K562 (cell line): ENCODE data around the gene TICRR. TPM values are rescaled to one million over a fixed set of nuclear protein-coding genes. Genes with fewer than 3 reads are reported as not detected.

Experiments used
- ADNP ChIP-seq: fragments of 200-800 bp; sonication (Bioruptor generic); IDR thresholded peaks from 2 replicates; pipeline ENCODE4 v1.6.1; 2016; ENCODE audit warnings: missing genetic modification characterization, missing compliant biosample characterization
- FOS ChIP-seq: IDR thresholded peaks from 3 replicates; pipeline ENCODE4 v1.6.1; 2011; ENCODE audit not compliant: insufficient read length; ENCODE audit errors: extremely low read depth
- HMG20B ChIP-seq: fragments of 250-450 bp; sonication (Bioruptor Pico); IDR thresholded peaks from 2 replicates; pipeline ENCODE4 v1.5.0; 2021; ENCODE audit warnings: mild to moderate bottlenecking
- HMGN3 ChIP-seq: IDR thresholded peaks from 2 replicates; pipeline ENCODE4 v1.6.1; 2011; ENCODE audit warnings: borderline replicate concordance, low read depth, mild to moderate bottlenecking, mixed read lengths, low read length; ENCODE audit not compliant: insufficient read length; ENCODE audit errors: extremely low read depth
- HNRNPLL ChIP-seq: fragments of 200-400 bp; formaldehyde crosslinking; IDR thresholded peaks from 2 replicates; pipeline ENCODE4 v1.6.1; 2017; ENCODE audit warnings: low read length, low read depth, mild to moderate bottlenecking; ENCODE audit not compliant: poor library complexity, severe bottlenecking
- HNRNPUL1 ChIP-seq: fragments of 200-400 bp; formaldehyde crosslinking; IDR thresholded peaks from 2 replicates; pipeline ENCODE4 v1.6.1; 2017; ENCODE audit warnings: low read length
- HSF4 ChIP-seq: fragments of 250-450 bp; sonication (Bioruptor Pico); IDR thresholded peaks from 2 replicates; pipeline ENCODE4 v2.1.2; 2022; ENCODE audit warnings: mild to moderate bottlenecking, moderate library complexity, borderline replicate concordance
- MCM5 ChIP-seq: fragments of 450-650 bp; IDR thresholded peaks from 2 replicates; pipeline ENCODE4 v1.6.1; 2016; ENCODE audit warnings: low read depth
- MTA3 ChIP-seq: fragments of 450-650 bp; formaldehyde crosslinking; IDR thresholded peaks from 2 replicates; pipeline ENCODE4 v1.6.1; 2017; ENCODE audit warnings: mild to moderate bottlenecking, borderline replicate concordance
- NR1H2 ChIP-seq: sonication (generic); formaldehyde crosslinking; IDR thresholded peaks from 2 replicates; pipeline ENCODE4 v1.4.0; 2020; ENCODE audit warnings: mild to moderate bottlenecking, missing genetic modification reagents
- NR2F6 ChIP-seq: fragments of 450-650 bp; formaldehyde crosslinking; IDR thresholded peaks from 2 replicates; pipeline ENCODE4 v1.4.0; 2020; ENCODE audit warnings: mild to moderate bottlenecking
- PTBP1 ChIP-seq: fragments of 200-400 bp; formaldehyde crosslinking; IDR thresholded peaks from 2 replicates; pipeline ENCODE4 v1.6.1; 2017; ENCODE audit warnings: low read depth, low read length
- RFX5 ChIP-seq: IDR thresholded peaks from 2 replicates; pipeline ENCODE4 v1.6.1; 2011; ENCODE audit warnings: low read depth, mild to moderate bottlenecking, improper control_type of control experiment, low read length
- SRSF7 ChIP-seq: fragments of 200-400 bp; formaldehyde crosslinking; optimal IDR thresholded peaks from 2 replicates; pipeline ENCODE3; 2017; ENCODE audit warnings: mild to moderate bottlenecking, low read depth, low read length
- ZKSCAN8 ChIP-seq: fragments of 200-800 bp; sonication (Bioruptor generic); IDR thresholded peaks from 2 replicates; pipeline ENCODE4 v1.6.1; 2016; ENCODE audit warnings: missing genetic modification characterization, missing compliant biosample characterization
- ZNF551 ChIP-seq: fragments of 250-450 bp; sonication (Bioruptor Pico); IDR thresholded peaks from 2 replicates; pipeline ENCODE4 v1.5.0; 2021; ENCODE audit warnings: mild to moderate bottlenecking, moderate library complexity
- polyA plus RNA-seq, 8 experiments: library from polyadenylated mRNA; depleted of rRNA in 4 of 8; stranded (reverse) in 5 of 8; unstranded in 3 of 8; fragments of >200 nt; fragmentation: Nextera tagmentation in 2 of 8; fragmentation: Illumina TruSeq in 1 of 8; extraction: Ambion mirVana in 2 of 8; extraction: Trizol in 1 of 8; gene quantifications; 2 replicates each; pipeline versions ENCODE4 v1.2.1 to v1.2.3, GENCODE V29; 2011 to 2014; ENCODE audit warnings: inconsistent platforms in 1 of 8, missing spikeins in 1 of 8
- total RNA-seq, 7 experiments: library from RNA; depleted of rRNA in 6 of 7; stranded (reverse); fragments of >200 nt in 6 of 7; fragmentation: Illumina TruSeq in 2 of 7; extraction: Trizol in 2 of 7; gene quantifications; 2 replicates each; pipeline versions ENCODE4 v1.2.1 to v1.2.3, GENCODE V29; 2011 to 2021; ENCODE audit warnings: low replicate concordance in 1 of 7
- TF ChIP-seq, protein P1 (sequence below): fragments of 450-650 bp; formaldehyde crosslinking; IDR thresholded peaks from 2 replicates; pipeline ENCODE4 v1.4.0; 2022; ENCODE audit warnings: missing genetic modification characterization
- TF ChIP-seq, protein P2 (sequence below): fragments of 250-450 bp; sonication (Bioruptor Pico); IDR thresholded peaks from 2 replicates; pipeline ENCODE4 v1.5.0; 2022; ENCODE audit warnings: mild to moderate bottlenecking
- TF ChIP-seq, protein P3 (sequence below): sonication (generic); formaldehyde crosslinking; IDR thresholded peaks from 2 replicates; pipeline ENCODE4 v1.8.0; 2022; ENCODE audit warnings: mild to moderate bottlenecking, missing genetic modification reagents
- TF ChIP-seq, protein P4 (sequence below): sonication (generic); formaldehyde crosslinking; IDR thresholded peaks from 2 replicates; pipeline ENCODE4 v1.8.0; 2023; ENCODE audit warnings: mild to moderate bottlenecking, missing genetic modification reagents

The TICRR gene
- total and polyA plus RNA-seq, 9 of the 15 experiments (the other 6 are each of a cell fraction or from before 2014, with no cell fraction given): 0.84 to 22.9 (median 13.7) TPM

DNA sequence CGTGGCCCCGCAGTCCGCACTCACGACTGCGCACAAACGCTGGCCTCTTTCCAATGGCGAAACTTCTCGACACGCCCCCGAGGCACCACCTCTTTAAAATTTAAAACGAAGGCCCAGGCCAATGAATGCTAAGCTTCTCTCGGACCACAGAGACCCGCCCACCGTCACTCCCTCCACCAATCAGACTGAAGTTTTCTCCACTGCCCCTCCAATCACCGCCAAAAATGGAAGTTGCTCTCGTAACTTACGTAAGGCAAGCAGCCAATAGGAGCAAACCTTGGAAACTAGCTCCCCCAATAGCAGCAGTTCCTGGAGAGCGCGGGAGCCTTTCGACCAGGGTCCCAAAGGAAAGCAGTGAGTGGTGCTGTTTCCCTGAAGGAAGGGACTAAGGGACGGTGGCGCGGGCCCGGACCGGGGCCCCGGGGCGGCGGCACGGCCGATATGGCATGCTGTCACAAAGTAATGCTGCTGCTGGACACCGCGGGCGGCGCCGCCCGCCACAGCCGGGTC lies at the start of gene TICRR (continued):
- TF ChIP-seq, protein P1, sequence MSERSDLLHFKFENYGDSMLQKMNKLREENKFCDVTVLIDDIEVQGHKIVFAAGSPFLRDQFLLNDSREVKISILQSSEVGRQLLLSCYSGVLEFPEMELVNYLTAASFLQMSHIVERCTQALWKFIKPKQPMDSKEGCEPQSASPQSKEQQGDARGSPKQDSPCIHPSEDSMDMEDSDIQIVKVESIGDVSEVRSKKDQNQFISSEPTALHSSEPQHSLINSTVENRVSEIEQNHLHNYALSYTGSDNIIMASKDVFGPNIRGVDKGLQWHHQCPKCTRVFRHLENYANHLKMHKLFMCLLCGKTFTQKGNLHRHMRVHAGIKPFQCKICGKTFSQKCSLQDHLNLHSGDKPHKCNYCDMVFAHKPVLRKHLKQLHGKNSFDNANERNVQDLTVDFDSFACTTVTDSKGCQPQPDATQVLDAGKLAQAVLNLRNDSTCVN (CRISPR knock-in tag): no peak
- TF ChIP-seq, protein P2, sequence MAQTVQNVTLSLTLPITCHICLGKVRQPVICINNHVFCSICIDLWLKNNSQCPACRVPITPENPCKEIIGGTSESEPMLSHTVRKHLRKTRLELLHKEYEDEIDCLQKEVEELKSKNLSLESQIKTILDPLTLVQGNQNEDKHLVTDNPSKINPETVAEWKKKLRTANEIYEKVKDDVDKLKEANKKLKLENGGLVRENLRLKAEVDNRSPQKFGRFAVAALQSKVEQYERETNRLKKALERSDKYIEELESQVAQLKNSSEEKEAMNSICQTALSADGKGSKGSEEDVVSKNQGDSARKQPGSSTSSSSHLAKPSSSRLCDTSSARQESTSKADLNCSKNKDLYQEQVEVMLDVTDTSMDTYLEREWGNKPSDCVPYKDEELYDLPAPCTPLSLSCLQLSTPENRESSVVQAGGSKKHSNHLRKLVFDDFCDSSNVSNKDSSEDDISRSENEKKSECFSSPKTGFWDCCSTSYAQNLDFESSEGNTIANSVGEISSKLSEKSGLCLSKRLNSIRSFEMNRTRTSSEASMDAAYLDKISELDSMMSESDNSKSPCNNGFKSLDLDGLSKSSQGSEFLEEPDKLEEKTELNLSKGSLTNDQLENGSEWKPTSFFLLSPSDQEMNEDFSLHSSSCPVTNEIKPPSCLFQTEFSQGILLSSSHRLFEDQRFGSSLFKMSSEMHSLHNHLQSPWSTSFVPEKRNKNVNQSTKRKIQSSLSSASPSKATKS (CRISPR knock-in tag): no peak
- TF ChIP-seq PTBP1 (no peak), NR2F6 (CRISPR knock-in tag) (no peak), HNRNPUL1 (no peak), MCM5 (no peak), NR1H2 (CRISPR knock-in tag) (no peak), ZNF551 (CRISPR knock-in tag) (no peak), ADNP (tag) (no peak), MTA3 (peak; percentile 73; the same call in 1 of the 2 replicates), FOS (peak; percentile 98), HSF4 (CRISPR knock-in tag) (no peak), RFX5 (no peak; the same call in 1 of the 2 replicates), ZKSCAN8 (no peak), HMGN3 (no peak), HMG20B (CRISPR knock-in tag) (no peak), HNRNPLL (peak; percentile 97), SRSF7 (no peak)
- TF ChIP-seq, protein P3, sequence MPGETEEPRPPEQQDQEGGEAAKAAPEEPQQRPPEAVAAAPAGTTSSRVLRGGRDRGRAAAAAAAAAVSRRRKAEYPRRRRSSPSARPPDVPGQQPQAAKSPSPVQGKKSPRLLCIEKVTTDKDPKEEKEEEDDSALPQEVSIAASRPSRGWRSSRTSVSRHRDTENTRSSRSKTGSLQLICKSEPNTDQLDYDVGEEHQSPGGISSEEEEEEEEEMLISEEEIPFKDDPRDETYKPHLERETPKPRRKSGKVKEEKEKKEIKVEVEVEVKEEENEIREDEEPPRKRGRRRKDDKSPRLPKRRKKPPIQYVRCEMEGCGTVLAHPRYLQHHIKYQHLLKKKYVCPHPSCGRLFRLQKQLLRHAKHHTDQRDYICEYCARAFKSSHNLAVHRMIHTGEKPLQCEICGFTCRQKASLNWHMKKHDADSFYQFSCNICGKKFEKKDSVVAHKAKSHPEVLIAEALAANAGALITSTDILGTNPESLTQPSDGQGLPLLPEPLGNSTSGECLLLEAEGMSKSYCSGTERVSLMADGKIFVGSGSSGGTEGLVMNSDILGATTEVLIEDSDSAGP: no peak
- TF ChIP-seq, protein P4, sequence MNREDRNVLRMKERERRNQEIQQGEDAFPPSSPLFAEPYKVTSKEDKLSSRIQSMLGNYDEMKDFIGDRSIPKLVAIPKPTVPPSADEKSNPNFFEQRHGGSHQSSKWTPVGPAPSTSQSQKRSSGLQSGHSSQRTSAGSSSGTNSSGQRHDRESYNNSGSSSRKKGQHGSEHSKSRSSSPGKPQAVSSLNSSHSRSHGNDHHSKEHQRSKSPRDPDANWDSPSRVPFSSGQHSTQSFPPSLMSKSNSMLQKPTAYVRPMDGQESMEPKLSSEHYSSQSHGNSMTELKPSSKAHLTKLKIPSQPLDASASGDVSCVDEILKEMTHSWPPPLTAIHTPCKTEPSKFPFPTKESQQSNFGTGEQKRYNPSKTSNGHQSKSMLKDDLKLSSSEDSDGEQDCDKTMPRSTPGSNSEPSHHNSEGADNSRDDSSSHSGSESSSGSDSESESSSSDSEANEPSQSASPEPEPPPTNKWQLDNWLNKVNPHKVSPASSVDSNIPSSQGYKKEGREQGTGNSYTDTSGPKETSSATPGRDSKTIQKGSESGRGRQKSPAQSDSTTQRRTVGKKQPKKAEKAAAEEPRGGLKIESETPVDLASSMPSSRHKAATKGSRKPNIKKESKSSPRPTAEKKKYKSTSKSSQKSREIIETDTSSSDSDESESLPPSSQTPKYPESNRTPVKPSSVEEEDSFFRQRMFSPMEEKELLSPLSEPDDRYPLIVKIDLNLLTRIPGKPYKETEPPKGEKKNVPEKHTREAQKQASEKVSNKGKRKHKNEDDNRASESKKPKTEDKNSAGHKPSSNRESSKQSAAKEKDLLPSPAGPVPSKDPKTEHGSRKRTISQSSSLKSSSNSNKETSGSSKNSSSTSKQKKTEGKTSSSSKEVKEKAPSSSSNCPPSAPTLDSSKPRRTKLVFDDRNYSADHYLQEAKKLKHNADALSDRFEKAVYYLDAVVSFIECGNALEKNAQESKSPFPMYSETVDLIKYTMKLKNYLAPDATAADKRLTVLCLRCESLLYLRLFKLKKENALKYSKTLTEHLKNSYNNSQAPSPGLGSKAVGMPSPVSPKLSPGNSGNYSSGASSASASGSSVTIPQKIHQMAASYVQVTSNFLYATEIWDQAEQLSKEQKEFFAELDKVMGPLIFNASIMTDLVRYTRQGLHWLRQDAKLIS (CRISPR knock-in tag): no peak
